GM19397 (cell line): Measurements from ENCODE around the gene WSCD2.

Experiments used
- ATAC-seq: cut with Tn5 transposase; IDR thresholded peaks from one replicate; pipeline ENCODE4 v1.9.1; 2021; ENCODE audit warnings: mild to moderate bottlenecking, moderate library complexity; ENCODE audit not compliant: unreplicated experiment

WSCD2 gene

DNA sequence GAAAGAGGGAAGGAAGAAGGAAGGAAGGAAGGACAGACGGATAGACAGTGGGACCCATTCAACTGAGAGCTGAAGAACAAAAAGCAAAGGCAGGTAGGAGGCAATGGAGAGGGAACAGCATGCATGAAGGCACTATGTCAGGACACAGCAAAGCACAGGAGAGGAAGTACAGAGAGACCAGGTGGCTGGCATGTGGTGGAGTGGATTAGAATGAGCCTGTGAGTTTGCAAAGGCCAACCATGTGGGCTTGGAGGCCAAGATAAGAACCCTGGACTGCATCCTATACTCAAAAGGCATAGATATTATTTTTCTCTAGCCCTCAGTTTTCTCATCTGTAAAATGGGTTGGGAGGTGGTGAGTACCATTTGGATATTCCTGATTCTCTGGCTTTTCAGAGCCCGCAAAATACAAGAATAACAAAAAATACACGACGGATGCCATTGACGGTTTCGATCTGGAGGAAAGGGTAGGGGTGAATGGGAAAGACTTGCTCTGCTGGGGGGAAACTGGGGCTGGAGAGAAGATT, 102.9 kb downstream of the WSCD2 start:
- no peak for ATAC-seq

DNA sequence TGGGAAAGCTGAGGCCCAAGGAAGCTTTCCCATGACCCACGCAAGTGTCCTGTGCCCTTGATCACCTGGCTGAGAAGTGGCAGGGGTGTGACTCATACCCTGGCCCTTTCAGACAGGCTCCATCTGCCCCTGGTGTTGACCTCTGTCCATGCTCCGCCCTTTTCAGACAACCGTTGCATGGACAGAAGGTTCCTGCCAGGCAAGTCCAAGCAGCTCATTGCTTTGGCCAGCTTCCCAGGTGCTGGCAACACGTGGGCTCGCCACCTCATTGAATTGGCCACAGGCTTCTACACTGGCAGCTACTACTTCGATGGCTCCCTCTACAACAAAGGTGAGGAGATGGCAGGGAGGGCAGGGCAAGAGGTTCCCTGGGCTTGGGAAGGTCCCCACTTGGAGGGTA, 103.5 kb downstream of the WSCD2 start:
- ATAC-seq = no peak

DNA sequence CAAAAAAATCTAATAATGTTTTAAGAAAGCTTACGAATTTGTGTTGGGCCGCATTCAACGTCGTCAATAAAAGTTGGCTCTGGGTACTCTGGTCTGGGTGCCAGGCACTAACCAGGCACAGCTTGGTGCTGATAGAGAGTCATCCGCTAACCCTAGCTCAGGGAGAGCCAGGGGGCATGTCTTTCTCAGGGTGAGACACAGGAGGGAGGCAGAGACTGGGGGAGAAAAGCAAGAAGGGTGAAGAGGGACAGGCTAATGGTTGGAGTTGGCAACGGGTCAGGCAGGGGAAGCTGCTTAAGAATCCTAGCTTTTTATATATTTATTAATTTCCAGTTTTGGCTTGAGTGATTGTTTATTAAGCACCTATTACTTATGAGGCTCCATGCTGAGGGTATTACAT, 105.1 kb downstream of the WSCD2 start:
- no peak for ATAC-seq

DNA sequence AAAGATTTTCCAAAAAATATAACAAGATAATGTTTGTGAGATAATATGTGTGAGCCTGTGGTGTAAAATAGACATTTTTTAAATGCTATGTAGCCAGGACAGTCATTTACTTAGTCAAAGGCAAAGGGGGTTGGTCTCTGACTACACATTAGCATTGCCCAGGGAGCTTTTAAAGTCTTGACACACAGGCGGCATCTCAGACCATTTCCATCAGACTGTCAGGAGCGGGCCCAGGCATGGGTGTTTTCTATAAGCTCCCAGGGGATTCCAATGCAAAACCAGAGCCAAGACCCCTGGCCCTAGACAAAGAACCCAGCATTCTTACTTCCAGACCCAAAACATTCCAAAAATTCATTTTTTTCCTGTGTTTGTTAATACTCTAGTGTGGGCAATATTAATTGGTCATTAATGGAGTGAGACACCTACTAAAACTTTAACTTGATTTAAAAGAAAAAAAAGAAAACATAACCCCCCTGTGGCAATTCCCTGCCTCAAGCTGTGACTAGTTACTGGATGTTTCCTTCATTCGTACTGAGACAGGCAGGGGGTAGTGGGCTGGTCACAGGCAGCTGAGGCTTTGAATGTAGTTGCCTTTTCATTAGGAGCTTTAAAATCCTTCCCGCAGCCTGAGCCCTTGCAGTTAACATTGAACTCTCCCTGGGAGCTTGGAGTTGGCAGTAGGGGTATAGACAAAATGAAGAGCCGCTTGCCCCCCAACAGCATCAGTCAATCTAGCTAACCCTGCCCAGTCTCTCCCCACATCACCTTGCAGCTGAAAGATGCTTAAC, 106.3 kb downstream of the WSCD2 start:
- no peak for ATAC-seq

DNA sequence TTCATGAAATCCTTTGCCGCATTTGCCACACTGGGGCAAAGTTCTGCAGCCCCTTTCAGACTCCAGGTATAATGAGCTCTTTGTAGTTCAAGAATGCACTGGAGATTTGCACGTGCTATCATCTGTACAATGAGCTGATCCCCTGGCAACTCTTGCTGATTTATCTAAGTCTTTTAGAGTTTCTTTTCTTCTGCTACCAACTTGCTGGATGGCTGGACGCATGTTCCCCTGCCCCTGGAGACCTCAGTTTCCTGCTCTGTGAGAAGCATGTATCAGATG, 106.8 kb downstream of the WSCD2 start:
- ATAC-seq = no peak

DNA sequence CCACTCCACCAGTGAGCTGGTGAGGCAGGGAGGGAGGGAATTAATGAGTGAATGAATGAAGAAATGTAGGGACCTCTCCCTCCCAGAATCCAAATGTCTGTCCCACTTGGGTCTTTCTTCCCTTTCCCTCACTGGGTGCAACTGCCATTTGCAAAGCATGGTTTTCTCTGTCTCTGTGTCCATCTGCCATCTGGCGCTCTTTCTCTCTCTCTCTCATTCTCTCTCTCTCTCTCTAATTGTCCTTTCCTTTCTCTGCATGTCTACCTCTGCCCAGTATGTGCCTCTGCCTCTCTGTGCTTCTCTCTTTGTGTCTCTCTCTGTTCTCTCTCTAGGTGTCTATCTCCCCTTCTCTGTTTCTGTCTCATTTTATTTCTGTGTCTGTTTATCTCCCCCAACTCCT, 107.3 kb downstream of the WSCD2 start:
- ATAC-seq = no peak

DNA sequence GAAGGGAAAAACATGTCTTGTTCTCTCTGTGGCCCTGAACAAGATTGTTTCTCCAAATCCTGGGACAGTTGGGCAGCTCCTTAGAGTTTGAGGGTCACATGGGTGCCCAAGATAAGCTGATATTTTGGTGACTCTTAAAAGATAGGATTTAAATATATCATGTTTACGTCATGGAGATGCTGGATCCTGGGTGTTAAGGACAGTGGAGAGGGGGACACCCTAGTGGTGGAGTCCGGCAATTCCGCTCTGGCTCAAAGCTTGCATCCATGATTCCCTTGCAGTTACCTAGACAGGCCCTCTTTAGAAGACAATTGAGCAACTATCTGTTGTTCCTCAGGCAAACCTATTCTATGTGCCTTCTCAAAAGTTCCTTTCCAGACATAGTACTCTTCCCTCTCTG, 108.2 kb downstream of the WSCD2 start:
- ATAC-seq = no peak

DNA sequence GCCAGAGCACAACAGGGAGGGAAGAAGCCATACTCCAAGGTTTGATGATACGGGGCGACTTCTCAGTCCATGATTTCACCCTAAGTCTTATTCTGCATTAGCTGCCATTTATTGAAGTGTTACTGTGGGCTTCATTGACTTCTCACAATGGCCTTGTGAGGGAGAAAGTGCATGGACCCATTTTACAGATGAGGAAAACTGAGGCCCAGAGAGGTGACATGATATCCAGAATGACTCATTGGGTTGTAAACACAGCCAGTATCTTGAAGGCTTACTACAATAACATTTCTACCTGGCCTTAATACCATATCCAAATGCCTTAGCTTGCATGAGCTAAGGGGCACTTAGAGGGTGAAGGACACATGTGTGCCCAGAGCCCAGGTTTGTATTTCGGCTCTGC, 109.4 kb downstream of the WSCD2 start:
- ATAC-seq = no peak

DNA sequence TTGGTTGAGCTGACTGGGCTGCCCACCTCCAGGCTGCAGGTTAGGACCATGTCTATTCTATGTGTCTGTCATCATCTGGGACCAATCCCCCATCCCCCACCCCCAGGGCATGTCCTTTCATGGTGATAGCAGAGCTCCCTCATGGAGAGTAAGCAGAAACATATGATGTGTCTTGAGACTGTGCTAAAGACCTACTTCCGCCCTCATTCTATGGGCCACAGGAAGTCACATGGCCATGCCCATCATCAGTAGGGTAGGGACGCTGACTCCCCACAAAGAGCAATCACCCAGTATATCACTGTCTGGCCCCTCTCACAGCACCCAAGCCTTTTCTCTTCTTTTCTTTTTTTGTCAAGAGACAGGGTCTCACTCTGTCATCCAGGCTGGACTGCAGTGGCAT, 110.3 kb downstream of the WSCD2 start:
- no peak for ATAC-seq

DNA sequence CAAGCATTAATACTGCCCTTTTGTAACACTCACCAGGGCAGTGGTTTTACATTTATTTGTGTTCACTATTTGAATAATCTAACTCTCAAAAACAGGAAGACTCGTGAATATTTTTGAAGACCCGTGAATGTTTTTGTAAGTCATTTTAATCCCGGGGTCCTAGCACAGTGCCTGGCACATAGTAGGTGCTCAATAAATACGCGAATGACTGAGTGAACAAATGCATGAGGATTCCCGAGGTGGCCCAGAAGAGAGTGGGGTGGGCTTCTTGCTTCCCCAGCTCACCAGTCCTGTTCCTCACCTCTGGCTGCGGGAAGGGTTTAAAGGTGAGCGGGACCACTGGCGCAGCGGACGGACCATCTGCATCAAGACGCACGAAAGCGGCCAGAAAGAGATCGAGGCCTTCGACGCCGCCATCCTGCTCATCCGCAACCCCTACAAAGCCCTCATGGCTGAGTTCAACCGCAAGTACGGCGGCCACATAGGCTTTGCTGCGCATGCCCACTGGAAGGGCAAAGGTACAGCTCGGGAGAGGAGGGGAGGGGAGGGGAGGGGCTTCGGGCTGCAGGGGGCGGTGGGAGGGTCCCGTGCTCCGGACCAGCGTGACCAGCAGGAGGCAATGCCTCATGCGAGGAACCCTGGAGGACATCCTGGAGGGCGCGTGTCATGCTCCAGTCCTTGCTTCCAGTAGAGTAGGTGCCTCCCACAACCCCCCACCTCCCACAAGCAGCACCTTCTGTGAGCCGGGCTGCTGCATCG, 111.1 kb downstream of the WSCD2 start:
- ATAC-seq = no peak

DNA sequence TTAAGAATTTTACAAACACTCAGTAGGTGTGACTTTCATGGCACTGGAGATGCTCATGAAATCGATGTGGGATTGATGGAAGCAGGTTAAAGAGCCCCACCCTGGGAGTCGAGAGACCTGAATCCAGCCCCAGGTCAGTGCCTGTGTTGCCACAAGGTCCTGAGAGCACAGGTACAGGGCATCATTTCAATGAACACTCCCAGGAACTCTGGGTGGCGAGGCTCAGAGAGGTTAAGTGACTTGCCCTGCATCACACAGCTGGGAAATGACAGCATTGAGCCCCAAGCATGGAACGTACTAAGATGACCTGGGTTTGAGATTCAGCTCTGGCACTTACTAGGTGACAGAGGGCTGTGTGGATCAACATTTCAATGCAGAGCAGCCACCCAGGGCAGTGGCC, 111.8 kb downstream of the WSCD2 start:
- ATAC-seq = no peak

DNA sequence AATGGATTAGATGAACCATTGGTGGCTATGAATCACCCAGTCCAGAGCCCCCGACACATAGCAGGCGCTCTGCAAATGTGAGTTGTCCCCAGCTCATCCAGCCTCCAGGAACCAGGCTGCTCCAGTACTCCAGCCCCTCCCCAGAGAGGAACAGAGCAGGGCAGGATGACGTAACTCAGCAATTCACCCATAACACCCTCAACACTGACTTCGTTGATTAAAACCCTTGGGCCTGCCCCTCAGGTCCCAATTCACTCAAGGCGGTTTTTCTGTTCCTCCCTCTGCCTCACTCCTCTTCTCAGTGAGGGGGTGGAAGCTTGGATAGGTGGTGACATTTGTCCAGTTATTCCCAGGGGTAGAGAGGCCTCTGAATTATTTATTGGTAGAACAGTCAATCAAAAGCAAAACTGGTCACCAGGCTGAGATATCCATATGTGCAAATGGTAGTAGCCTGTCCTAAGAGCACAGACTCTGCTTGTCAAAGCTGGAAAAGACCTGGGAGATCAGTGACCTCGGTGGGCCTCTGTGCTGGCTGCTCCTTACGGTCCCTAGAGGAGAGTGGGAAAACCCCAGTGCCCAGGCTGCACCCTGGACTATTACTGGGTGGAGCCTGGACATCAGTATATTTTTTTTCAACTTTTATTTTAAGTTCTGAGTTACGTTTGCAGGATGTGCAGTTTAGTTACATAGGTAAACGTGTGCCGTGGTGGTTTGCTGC, 113.1 kb downstream of the WSCD2 start:
- no peak for ATAC-seq

DNA sequence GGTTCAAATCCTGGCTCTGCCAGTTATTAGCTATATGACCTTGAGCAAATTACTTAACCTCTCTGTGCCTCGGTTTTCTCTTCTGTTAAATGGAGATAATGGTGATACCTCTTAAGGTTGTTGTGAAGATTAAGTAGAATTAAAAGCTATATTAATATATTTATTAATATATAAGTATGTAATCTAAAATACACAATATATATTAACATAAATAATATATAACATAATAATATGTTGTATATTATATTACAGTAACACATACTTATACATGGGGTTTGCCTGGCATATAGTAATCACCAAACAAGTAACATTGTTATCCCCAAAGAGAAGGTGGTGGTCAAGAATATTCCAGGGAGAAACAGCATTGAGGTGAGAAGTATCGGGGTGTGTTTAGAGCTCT, 118.0 kb downstream of the WSCD2 start:
- ATAC-seq = no peak

DNA sequence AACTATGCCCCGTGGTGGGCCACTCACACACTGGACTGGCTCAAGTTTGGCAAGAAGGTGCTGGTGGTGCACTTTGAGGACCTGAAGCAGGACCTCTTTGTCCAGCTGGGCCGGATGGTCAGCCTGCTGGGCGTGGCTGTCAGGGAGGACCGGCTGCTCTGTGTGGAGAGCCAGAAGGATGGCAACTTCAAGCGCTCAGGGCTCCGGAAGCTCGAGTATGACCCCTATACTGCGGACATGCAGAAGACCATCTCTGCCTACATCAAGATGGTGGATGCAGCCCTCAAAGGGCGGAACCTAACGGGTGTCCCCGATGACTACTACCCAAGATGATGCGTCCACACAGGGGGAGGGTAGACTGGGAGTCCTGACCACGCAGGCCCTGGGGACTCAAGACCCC, 118.9 kb downstream of the WSCD2 start:
- no peak for ATAC-seq

DNA sequence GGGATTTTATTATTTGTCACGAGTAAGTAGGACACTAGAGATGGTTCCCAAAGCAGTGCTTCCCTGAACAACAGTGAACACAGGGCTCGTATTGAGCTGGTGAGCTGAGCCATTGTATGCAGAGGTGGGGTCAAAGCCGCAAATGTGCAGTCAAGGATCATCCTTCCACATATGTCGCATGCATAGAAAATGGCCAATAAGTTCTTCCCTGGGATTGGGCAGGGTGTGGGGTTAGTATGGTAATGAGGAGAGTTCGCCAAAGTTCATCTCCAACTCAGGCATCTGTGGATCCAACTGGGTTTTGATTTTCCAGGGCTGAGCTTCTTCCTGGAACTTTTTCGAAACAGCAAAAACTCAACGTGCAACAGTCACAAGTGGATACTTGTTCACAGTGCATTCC, 123.4 kb downstream of the WSCD2 start:
- ATAC-seq = no peak

DNA sequence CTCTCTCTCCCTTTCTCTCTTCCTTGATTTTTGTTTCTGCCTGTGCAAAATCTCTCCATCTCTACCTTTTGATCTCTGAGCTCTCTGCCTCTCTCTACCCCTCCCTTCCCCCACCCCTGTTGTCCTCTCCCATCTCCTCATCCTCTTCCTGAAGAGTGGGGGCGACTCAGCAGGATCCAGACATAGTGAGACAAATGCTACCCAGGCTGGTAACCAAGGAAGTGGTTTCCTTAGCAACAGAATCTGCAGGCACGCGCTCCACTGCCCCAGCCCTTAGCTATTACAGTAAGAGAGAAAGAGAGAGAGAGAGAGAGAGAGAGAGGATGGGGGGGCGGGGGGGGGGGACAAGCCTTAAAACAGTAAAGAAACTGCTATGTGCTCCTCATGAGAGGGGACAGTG, 124.5 kb downstream of the WSCD2 start:
- ATAC-seq = no peak

DNA sequence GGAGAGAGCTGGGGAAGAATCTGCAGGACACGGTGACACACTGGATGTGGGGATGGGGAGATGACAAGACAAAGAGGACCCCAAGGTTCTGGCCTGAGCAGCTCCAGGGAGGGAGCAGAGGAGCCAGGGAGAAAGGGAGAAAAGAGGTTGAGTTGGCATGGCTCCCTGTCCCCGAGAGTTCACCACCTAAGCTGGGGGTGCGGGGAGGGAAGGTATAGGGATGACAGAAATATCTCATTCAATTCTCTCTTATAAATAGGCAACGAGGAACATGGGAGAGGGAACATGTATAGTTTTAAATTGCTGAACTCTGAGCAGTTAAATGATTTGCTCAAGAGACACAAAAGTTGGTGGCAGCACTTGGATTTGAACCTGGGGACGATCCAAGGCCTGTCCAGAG, 124.9 kb downstream of the WSCD2 start:
- no peak for ATAC-seq

DNA sequence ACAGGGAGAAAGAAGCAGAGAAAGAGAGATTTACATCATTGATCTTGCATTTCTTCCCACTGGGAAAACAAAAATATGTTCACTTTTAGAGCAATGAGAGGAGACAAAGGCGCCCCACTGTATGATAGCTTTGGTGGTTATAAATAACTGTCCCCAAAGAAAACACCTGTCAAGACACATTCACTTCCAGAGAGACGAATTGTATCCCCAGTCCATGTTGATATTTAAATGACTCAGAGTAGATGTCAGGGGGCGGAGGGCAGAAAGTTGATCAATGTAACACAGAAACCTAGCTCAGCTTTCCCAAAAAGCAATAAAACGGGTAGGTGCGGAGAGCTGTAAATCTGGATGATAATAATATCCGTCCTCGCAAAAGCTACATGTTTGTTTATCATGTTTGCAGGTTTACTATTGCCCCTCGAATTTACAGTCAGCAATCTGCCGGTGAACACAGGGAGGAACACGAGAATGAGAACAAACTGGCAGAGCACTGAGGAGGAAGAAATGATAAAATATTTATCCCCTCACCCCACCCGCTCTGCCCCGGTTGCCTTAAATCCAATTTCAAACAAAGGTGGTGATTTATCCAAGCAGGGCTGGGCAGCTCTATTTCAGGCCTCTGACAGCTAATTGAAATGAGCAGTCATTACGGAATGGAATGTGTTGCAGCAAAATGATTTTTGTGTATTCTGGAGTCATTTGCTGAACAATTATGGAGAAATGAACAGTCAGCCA, 125.6 kb downstream of the WSCD2 start:
- no peak for ATAC-seq

DNA sequence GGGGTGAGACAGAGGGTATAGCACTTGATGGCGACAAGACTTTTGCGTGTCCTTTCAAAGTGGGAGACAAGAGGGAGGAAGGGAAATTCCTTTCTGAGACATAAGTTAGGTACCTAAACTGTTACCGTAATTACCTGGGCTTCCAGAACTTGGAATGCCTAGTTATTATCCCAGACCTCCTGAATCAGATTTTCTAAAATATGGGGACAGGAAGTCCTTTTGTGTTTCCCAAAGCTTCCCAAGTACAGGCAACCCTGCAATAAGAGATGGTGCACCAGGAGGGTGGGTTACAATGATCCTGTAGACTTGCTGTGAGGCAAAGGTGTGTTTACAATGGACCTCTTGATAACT, 126.1 kb downstream of the WSCD2 start:
- no peak for ATAC-seq

DNA sequence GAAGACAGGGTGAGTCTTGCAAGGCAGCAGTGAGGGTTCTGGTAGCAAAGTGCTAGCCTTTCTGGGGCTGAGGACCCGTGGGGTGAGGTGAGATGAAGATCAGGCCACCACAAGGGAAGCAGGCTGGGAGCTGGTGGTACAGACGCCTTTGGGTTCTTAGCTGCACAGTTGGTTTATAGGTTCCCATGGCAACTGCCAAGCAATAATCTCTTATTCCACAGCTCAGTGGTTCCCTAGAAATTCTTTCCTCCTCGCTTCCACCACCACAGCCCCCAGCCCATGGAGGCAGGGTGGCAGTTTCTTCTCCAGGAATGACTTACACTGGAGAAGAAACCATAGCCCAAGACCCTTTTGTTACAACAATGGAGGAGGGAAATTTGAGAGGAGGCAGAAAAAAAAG, 127.9 kb downstream of the WSCD2 start:
- ATAC-seq = no peak

DNA sequence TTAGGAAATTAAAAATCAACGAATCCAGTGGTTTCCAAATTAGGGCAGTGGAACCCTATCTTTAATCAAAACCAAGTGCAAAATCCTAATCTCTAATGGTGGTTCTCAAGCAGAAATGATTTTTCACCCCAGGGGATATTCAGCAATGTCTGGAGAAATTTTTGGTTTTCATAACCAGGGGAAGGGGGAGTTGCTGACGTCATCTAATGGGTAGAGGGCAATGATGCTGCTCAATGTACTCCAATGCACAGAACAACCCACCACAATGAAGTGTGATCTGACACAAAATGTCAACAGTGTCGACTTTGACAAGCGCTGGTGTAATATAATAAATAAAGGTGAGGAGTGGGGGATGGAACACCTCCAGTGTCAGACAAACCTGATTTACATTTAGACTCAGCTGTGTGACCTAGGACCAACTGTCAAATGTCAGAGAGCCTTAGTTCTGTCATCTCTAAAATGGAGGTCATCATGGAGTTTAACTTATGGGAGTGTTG, 128.6 kb downstream of the WSCD2 start:
- ATAC-seq = no peak
